Measurements from ENCODE around the gene MAGOH. TPM values are rescaled to one million over a fixed set of nuclear protein-coding genes. Genes with fewer than 3 reads are reported as not detected.

The MAGOH gene
- total RNA-seq, 1 experiment from 2014 or later = 121 TPM

DNA sequence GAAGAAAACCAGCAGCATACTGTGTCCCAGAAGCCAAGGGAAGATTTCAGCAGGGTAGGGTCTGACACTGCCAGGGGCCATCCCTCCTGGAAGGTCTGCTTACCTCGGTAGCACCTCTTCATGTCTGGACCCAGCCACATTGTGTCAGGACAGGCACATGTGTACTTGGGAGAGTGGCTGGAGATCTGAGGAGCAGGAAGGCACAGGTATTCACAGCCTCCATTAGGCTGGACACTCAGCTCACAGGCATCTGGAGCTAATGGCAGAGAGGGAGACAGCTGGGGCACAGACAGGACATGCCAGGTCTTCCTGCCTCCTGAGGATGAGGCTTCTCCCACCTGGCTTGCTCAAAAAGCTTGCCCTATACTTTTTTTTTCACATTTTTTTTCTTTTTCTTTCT is 19.9 kb upstream of the MAGOH start:
- H3K4me3 ChIP-seq = no peak overlapping the region
- H3K27me3 ChIP-seq = no peaks in the 10 kb centered on the region
- H3K4me1 ChIP-seq = no peaks in the 10 kb centered on the region
- no peak overlapping the region for H3K27ac ChIP-seq
- H3K9me3 ChIP-seq (replicated peaks) = no peaks in the 10 kb centered on the region
- H3K36me3 ChIP-seq = peaks cover 14% of the 10 kb centered on the region; the same call in 1 of the 2 replicates
- DNase-seq = no peak

DNA sequence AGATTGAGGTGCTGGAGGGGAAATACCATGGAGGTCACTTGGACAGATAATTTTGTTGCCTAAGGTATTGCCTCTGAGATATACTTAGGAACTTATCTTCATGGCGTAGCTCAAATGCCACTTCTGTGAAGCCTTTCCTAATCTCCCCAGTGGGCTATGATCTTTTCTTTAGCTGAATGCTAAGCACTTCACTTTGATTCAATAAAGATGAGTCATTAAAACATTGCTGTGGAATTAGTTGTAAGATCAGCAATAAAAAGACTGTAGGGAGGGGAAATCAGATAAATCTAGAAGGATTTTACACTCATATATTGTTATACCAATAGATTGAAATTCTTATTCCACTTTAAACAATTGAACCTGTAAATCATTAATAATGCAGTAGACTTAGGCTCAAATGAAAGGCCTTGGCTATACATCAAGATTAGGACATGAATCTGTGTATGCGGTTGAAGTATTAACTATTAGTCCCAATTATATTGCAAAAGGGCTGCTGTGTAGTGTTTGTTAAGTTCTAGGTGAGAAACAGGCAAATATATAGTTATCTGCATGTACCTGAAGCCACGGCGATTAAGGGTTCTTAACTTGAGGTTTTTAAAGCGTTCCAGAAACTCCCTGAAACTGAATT is 19.2 kb upstream of the MAGOH start:
- H3K9me3 ChIP-seq (replicated peaks) = no peaks in the 10 kb centered on the region
- peaks cover 14% of the 10 kb centered on the region; the same call in 1 of the 2 replicates for H3K36me3 ChIP-seq
- H3K4me3 ChIP-seq = no peak overlapping the region
- no peak for DNase-seq
- H3K27ac ChIP-seq = no peak overlapping the region
- H3K27me3 ChIP-seq = no peaks in the 10 kb centered on the region
- H3K4me1 ChIP-seq = no peaks in the 10 kb centered on the region

DNA sequence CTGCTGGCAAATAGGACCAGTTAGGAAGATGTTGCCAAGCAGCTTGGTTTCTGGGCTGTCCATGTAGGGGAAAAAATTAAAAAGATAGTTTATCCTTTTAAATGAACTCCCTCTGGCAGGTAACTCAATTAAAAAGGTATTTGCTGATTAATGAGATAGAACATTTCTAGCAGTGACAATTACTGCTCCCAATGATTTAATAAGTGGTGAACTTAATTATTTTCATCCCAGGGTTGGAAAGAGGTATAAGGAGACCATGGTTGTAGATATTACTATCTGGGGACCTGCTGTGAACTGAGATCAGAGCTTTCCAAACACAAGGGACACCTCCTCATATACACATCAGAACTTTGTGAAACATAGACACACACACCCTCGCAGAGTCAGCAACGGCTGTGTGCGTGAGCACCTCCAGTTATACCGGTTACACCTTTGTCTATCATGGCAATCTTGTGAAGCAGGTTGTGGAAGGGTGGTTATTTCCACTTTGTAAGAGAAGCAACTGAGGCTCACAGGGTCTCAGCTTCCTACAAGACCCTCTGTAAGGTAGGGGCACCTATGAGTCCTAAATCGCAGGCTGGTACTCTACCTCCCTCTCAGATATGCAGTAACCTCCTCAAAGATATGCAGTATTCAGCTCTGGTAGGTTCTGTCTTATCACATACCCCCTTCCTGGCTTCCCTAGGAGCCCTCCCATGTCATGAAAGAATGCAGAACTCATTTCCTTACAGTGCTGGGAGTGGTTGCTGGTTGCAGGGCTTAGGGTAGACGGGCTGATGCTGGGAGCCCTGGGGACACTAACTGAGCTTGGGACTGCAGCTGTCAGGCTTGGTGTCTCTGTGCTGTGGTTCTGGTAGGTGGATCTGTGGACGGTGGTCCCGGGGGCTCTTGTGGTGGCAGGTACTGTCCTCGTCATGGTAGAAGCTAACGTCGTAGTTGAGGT is 18.5 kb upstream of the MAGOH start:
- no peaks in the 10 kb centered on the region for H3K27me3 ChIP-seq
- no peak overlapping the region for H3K27ac ChIP-seq
- DNase-seq = no peak
- H3K4me1 ChIP-seq = no peaks in the 10 kb centered on the region
- no peaks in the 10 kb centered on the region for H3K9me3 ChIP-seq (replicated peaks)
- peaks cover 13% of the 10 kb centered on the region; the same call in 1 of the 2 replicates for H3K36me3 ChIP-seq
- H3K4me3 ChIP-seq = no peak overlapping the region

DNA sequence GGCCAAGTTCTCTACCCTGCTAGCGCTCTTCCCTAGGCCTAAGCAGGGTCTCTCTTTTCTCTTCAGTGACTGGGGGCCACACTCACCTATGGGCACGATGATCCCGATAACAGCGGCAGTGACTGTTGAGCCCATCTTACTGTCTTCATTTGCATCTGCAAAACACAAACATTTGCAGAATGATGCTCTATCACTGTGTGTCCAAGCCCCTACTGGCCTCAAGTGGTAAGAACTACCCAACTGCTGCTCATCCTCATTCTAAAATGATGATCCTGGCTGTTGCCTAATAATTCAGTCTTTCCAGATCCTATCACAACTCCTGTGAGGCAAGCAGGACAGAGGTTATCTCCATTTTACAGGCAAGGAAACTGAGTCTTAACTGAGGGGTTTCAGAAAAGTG is 16.7 kb upstream of the MAGOH start:
- Histone ChIP-seq H3K36me3 (peaks cover 3% of the 10 kb centered on the region; the same call in 1 of the 2 replicates), H3K27ac (no peak overlapping the region), H3K4me3 (no peak overlapping the region), H3K27me3 (no peaks in the 10 kb centered on the region), H3K9me3 (replicated peaks) (no peaks in the 10 kb centered on the region), H3K4me1 (no peaks in the 10 kb centered on the region)
- no peak for DNase-seq

DNA sequence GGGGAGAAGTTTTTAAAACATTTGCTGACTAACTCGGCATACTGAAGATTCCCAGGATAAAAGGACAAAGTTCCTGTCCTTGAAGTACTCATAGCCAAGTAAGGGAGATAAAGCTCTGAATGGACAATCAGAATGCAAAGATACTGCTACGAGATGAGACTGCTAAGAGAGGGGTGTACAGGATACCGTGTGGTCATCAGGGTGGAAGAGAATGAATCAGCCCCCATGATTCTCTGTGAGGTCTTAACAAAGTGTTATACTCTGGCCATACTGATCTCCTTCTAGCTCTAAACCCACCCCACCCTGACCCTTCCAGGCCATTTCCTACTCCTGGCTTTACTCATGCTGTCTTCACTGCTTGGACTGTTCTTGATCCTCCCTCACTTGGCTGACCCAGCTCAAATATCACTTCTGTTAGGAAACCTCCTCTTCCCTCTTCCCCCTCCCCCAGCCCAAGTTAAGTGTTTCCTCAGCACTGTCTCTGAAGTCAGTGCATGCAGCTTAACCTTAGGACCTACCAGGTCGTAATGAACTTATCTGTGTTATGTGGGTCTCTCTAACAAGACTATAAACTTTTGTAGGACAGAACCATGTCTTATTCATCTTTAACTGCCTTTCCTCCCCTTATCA is 15.8 kb upstream of the MAGOH start:
- H3K36me3 ChIP-seq = peaks cover 3% of the 10 kb centered on the region; the same call in 1 of the 2 replicates
- no peak for DNase-seq
- no peak overlapping the region for H3K27ac ChIP-seq
- H3K27me3 ChIP-seq = no peaks in the 10 kb centered on the region
- no peak overlapping the region for H3K4me3 ChIP-seq
- no peaks in the 10 kb centered on the region for H3K4me1 ChIP-seq
- no peaks in the 10 kb centered on the region for H3K9me3 ChIP-seq (replicated peaks)

DNA sequence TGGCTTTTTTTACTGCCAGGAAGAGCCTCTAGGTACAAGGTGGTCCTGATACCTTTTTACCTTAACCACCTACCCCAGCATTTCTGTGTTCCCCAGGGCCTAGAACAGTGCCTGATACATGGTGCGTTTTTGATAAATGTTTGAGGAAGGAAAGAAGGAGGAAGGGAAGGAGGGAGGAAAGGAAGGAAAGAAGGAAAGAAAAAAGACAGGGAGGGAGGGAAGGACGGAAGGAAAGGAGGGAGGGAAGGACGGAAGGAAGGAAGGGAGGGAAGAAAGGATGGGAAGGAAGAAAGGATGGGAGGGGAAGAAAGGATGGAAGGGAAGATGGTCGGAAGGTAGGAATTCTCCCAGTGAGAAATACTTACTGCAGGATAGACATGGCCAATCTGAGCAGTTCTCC is 12.0 kb upstream of the MAGOH start:
- DNase-seq = no peak
- Histone ChIP-seq H3K36me3 (no peaks in the 10 kb centered on the region; the same call in 1 of the 2 replicates), H3K27ac (no peak overlapping the region), H3K9me3 (replicated peaks) (no peaks in the 10 kb centered on the region), H3K4me3 (no peak overlapping the region), H3K27me3 (no peaks in the 10 kb centered on the region), H3K4me1 (no peaks in the 10 kb centered on the region)

DNA sequence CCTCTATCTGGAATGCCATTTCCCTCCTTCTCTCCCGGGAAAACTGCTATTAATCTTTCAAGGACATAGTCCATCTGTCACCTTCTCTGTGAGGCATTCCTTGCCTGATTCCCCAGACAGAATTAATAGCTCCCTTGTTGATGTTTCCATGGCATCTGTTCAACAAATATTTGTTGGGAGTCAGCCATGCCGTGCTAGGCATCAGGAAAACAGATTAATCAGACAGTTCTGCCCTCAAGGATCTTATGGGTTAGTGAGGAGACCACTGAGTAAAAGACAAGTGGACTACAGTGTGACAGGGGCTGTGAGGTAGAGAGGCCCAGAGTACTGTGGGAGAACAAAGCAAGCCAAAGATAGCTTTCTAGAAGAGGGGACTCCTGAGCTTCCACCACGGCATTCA is 11.4 kb upstream of the MAGOH start:
- no peak for DNase-seq
- no peaks in the 10 kb centered on the region for H3K4me1 ChIP-seq
- H3K27me3 ChIP-seq = no peaks in the 10 kb centered on the region
- H3K9me3 ChIP-seq (replicated peaks) = no peaks in the 10 kb centered on the region
- no peak overlapping the region for H3K4me3 ChIP-seq
- H3K36me3 ChIP-seq = no peaks in the 10 kb centered on the region; the same call in 1 of the 2 replicates
- no peak overlapping the region for H3K27ac ChIP-seq

DNA sequence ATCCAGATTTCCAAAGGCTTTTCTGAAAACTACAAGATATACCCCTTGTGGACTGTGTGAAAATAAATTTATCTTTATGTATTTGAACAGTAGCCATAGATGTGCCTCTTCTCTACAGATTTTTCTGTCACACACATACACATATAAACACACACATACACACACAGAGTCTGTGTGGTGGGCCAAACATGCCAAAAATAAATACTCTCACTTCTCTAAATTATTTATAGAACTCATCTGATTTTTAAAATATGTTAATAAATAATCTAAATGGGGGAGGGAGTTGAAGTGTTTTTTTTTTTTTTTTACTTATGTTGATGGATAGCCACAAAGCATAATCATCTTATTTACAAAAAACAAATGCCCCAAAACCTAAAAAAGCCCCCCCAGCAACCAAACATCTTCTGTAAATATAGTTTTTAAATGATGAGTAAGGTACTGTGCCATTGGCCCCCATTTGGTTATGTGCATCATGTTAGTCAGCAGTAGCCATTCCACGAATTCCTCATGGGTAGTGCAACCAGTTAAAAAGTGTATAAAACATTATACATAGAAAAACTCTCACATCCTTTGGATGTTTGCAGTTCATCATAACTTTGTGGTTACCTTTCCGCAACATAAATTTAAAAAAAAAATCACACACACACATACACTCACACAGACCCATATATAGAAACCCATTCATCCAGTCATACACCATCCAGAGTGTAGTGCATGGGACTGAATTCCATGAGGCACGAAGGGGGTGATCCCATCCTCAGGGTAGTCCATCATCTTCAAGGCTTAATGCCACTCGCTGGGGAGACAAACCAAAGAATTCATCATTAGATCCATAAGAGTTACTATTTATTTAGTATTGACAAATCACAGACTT is 8.2 kb upstream of the MAGOH start:
- Histone ChIP-seq H3K27ac (no peak overlapping the region), H3K9me3 (replicated peaks) (no peaks in the 10 kb centered on the region), H3K4me1 (no peaks in the 10 kb centered on the region), H3K36me3 (no peaks in the 10 kb centered on the region; the same call in 1 of the 2 replicates), H3K4me3 (no peak overlapping the region), H3K27me3 (no peaks in the 10 kb centered on the region)
- no peak for DNase-seq

DNA sequence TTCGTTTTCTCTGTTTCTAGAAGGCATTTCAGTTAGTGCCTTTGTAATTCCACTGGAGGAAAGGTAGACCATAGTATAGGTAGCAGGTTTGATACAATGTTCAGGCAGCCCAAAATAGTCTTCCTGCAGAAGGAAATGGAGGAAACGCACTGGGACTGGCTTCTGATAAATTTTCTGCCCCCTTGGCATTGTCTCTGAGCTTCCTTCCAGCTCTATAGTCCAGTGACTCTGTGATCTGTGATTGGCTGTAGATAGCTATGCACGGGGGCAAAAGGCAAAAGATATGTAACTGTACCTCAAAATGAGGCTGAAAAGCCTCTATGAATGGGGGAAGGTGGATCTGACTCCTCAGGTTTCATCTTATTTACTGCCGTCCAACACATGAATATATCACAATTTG is 5.8 kb upstream of the MAGOH start:
- Histone ChIP-seq H3K27me3 (no peaks in the 10 kb centered on the region), H3K36me3 (no peaks in the 10 kb centered on the region; the same call in 1 of the 2 replicates), H3K9me3 (replicated peaks) (no peaks in the 10 kb centered on the region), H3K4me1 (peaks cover 1% of the 10 kb centered on the region; the same call in 1 of the 2 replicates), H3K27ac (no peak overlapping the region), H3K4me3 (no peak overlapping the region)
- no peak for DNase-seq

DNA sequence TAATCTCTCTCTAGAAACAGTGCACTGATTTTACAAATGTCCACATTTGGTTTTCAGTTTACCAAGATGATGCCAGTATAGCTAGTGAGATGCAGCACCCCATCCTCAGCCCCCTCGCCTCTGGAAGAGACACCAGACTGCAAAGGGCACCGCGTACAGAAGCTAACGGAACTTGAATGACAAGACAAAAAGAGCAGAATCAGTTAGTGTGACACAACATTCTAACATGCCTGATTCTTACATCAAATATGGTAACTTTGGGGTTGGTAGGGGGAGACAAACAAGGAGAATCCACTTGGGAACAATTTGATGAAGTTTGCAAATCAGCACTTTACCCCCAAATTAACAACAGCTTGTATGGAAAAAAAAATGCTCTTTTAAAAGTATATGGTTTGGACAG is 4.1 kb upstream of the MAGOH start:
- Histone ChIP-seq H3K9me3 (replicated peaks) (no peaks in the 10 kb centered on the region), H3K4me3 (no peak overlapping the region), H3K27me3 (no peaks in the 10 kb centered on the region), H3K27ac (no peak overlapping the region), H3K4me1 (peaks cover 3% of the 10 kb centered on the region; the same call in 1 of the 2 replicates), H3K36me3 (no peaks in the 10 kb centered on the region; the same call in 1 of the 2 replicates)
- no peak for DNase-seq

DNA sequence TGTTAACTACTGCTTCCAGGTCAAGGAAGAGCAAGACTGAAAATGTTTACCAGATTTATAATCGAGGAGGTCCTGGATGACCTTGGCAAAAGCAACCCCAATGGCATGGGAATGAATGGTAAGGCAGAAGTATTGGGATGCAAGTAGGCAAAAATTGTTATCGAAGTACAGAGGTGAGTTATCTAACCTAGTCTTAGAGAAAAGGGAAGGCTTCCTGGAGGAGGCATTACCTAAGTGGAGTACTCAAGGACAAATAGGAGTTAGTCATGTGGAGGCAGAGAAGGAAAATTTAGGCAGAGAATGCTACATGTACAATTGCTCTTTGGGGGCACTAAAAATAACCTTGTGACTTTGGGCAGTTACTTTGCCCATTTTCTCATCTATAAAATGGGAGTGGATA is 3.5 kb upstream of the MAGOH start:
- H3K27ac ChIP-seq = no peak overlapping the region
- no peaks in the 10 kb centered on the region; the same call in 1 of the 2 replicates for H3K36me3 ChIP-seq
- no peak for DNase-seq
- H3K4me1 ChIP-seq = peaks cover 3% of the 10 kb centered on the region; the same call in 1 of the 2 replicates
- no peak overlapping the region for H3K4me3 ChIP-seq
- H3K27me3 ChIP-seq = no peaks in the 10 kb centered on the region
- no peaks in the 10 kb centered on the region for H3K9me3 ChIP-seq (replicated peaks)

DNA sequence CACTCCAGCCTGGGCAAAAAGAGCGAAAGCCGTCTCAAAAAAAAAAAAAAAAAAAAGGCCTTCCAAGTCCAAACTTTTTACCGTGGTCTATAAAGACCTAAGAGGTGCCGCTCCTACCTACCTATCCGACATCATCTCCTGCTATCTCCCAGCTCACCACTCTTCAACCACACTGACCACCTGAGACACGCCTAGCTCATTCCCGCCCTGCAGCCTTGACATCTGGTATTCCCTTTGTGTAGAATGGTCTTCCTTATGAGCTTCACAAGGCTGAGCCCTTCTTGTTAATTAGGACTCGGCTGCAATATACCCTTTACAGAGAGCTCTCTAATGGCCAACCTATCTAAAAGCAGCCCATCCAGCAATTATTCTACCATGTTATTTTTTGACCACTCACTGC is 680 bp downstream of the MAGOH start:
- Histone ChIP-seq H3K4me1 (peaks cover 3% of the 10 kb centered on the region; the same call in 1 of the 2 replicates), H3K9me3 (replicated peaks) (no peaks in the 10 kb centered on the region), H3K4me3 (peak overlapping the region; percentile 91), H3K27me3 (no peaks in the 10 kb centered on the region), H3K27ac (peak overlapping the region; percentile 59), H3K36me3 (peaks cover 27% of the 10 kb centered on the region)
- peak in 1 of 2 experiments; percentile 13 for DNase-seq

DNA sequence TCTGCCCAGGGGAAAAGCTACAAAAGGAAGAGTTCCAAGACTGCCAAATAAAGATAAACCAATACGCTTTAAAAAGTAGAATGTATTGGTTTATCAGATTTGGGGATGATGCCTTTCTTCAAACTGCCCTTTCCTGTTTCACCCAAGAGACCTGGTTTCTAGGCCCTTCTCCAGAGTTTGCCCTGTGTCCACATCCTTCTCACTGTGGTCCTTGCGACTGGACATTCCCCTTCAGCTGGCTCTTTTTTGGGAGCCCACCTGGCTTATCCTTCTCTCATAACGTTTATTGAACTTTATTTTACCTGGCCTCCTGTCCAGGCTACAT is 17.4 kb downstream of the MAGOH start:
- no peaks in the 10 kb centered on the region for H3K36me3 ChIP-seq
- DNase-seq = no peak
- H3K27me3 ChIP-seq = no peaks in the 10 kb centered on the region

More for the DNA sequence above, 17.4 kb downstream of the MAGOH start:
- Histone ChIP-seq H3K4me3 (peak overlapping the region; percentile 87), H3K4me1 (no peaks in the 10 kb centered on the region), H3K9me3 (replicated peaks) (no peaks in the 10 kb centered on the region), H3K27ac (peak overlapping the region; percentile 82)

All from SJCRH30 (cell line).